ENCODE data around the gene HABP4. TPM values are rescaled to one million over a fixed set of nuclear protein-coding genes. Genes with fewer than 3 reads are reported as not detected.

HABP4 gene
- total and polyA plus RNA-seq, 12 donors = 20.8 to 30.4 (median 25.3) TPM

DNA sequence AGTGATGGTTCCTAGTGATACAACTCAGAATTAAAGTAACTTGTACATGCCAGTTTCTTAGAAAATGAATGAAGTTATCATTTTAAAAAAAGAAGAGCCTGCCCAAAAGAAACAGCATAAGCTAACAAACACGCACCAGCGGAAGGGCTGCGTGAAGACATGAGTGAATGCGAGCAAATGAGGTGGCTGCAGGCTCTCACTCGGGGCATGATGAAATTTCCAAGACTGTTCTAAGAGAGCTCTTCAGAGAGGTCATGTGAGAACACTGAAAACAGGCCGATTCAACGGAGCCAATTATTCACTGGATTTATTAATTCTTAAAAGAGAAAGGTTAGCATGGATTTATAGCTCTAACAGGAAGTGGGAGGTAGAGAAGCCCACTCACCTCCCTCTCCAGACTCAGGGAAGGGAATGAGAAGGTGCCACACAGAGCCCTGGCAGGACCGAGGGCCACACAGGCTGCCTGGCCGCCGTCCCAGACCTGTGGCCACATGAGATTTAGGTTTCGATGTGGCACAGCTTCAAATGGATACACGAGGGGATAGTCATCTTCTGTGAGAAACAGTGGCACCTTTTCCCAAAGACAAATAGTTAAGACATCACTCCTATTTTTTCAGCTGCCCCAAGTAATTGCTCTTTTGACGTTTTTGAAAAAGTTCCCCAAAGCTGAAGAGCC is 55.5 kb downstream of the HABP4 start:
- ATAC-seq (peak in 2 of 8 donors; percentile 31 to 65), DNase-seq (no peak)
- TF ChIP-seq, protein P1, sequence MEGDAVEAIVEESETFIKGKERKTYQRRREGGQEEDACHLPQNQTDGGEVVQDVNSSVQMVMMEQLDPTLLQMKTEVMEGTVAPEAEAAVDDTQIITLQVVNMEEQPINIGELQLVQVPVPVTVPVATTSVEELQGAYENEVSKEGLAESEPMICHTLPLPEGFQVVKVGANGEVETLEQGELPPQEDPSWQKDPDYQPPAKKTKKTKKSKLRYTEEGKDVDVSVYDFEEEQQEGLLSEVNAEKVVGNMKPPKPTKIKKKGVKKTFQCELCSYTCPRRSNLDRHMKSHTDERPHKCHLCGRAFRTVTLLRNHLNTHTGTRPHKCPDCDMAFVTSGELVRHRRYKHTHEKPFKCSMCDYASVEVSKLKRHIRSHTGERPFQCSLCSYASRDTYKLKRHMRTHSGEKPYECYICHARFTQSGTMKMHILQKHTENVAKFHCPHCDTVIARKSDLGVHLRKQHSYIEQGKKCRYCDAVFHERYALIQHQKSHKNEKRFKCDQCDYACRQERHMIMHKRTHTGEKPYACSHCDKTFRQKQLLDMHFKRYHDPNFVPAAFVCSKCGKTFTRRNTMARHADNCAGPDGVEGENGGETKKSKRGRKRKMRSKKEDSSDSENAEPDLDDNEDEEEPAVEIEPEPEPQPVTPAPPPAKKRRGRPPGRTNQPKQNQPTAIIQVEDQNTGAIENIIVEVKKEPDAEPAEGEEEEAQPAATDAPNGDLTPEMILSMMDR (IDR thresholded peaks at IDR 0.05) = no peak
- intact Hi-C loops (cut with DNase I) = loop anchor here in 1 of 10 donors (5.0 kb wide), 1 partner anchor 52 kb away; no protein-coding TSS in a partner anchor
- WGBS, 2 donors = 58 to 66% methylated on average over 13 of the region's 13 CpGs
- no peaks in the 10 kb centered on the region for H3K27me3 ChIP-seq
- H3K9me3 ChIP-seq = no peaks in the 10 kb centered on the region
- no peak overlapping the region for H3K27ac ChIP-seq
- H3K4me3 ChIP-seq = no peak overlapping the region
- peaks cover 0 to 22% (median 0%) of the 10 kb centered on the region in 9 donors for H3K36me3 ChIP-seq
- peaks cover 2 to 61% (median 19%) of the 10 kb centered on the region in 9 donors for H3K4me1 ChIP-seq

DNA sequence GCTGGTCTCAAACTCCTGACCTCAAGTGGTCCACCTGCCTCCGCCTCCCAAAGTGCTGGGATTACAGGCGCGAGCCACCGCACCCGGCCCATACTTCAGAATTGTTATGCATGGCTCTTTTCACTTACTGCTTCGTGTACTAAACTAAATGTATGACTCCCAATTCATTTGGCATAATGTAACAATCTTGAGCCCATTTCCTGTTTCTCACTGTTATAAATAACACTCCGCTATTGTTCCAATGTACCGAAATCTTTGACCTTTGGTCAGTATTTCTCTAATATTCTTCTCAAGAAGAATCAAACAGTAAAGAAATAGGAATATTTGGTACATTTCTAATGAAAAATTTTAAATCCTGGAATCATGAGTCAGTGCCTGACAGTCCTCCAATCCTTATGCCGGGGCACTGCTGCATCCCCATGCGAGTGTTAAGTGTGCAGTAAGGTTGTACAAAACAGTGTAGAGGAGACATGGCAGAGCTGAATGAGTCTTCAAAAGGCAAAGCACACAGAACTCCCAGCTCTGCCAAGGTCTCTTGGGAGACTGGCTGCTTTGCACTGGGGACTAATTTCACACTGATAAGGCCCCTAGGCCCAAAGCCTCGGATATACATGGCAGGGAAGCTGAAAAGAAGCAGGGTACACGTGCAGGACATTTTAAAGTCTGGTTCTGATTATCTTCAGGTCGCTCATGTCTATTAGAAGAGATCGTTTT is 58.4 kb downstream of the HABP4 start:
- peak in 7 of 8 donors; percentile 29 to 92 (median 72) for ATAC-seq
- peak overlapping the region in 9 of 10 donors; percentile 18 to 73 (median 62) for H3K27ac ChIP-seq

DNA sequence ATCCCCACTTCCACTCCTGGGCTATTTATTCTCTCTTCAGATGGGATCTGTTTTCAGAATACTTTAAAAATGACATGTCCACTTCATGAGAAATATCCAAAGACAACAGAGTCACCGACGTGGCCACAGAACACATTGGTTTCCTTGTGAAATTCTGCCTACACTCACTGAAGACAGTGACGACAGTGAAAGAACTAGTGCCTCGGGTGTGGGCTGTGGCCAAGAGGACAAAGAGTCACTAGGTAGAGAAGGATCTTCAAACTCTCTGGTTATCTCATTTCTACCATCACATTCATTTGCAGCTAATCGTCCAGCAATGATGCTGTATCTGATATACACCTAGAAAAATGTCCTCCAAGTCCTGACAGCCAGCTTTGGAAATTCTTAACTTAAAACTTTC is 59.1 kb downstream of the HABP4 start:
- Histone ChIP-seq H3K4me3 (no peak overlapping the region), H3K4me1 (peaks cover 2 to 44% (median 21%) of the 10 kb centered on the region in 9 donors), H3K27ac (peak overlapping the region in 9 of 10 donors; percentile 18 to 73 (median 62)), H3K27me3 (no peaks in the 10 kb centered on the region), H3K9me3 (no peaks in the 10 kb centered on the region), H3K36me3 (peaks cover 0 to 40% (median 4%) of the 10 kb centered on the region in 9 donors)
- no peak for DNase-seq
- ATAC-seq = peak in 1 of 8 donors; percentile 17
- intact Hi-C loops (cut with DNase I) = loop anchor here in 1 of 10 donors (5.0 kb wide), 1 partner anchor 48 kb away; no protein-coding TSS in a partner anchor
- 69 to 76% methylated on average over 5 of the region's 5 CpGs for WGBS, 2 donors
- TF ChIP-seq, protein P1 (IDR thresholded peaks at IDR 0.05) = no peak

More for the DNA sequence above, 58.4 kb downstream of the HABP4 start:
- intact Hi-C loops (cut with DNase I) = loop anchor here in 1 of 10 donors (5.0 kb wide), 1 partner anchor 49 kb away; no protein-coding TSS in a partner anchor
- DNase-seq = no peak
- H3K36me3 ChIP-seq = peaks cover 0 to 36% (median 3%) of the 10 kb centered on the region in 9 donors
- no peaks in the 10 kb centered on the region for H3K9me3 ChIP-seq
- TF ChIP-seq, protein P1 (IDR thresholded peaks at IDR 0.05) = no peak
- H3K4me1 ChIP-seq = peaks cover 2 to 38% (median 21%) of the 10 kb centered on the region in 9 donors
- H3K27me3 ChIP-seq = no peaks in the 10 kb centered on the region
- no peak overlapping the region for H3K4me3 ChIP-seq
- 58 to 65% methylated on average over 14 of the region's 14 CpGs for WGBS, 2 donors

DNA sequence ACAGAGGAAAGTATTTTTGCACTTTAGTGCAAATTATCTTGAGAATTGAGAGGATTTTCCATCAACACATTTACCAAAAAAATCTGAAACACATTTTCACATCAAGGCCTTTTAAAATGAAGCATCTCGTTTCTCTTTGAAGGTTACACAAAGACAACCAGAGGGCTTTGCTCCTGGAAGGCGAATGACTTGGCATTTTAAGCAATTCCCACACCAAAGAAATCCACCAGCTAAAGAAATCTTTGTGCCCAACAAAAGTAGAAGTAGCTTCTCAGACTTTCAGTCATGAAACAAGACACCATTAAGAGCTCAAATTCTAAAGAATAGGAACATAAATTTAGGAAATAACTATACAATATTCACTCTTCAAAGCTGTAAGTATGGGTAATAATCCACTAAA is 59.9 kb downstream of the HABP4 start:
- H3K9me3 ChIP-seq = no peaks in the 10 kb centered on the region
- peaks cover 0 to 41% (median 4%) of the 10 kb centered on the region in 9 donors for H3K36me3 ChIP-seq
- H3K4me1 ChIP-seq = peaks cover 2 to 45% (median 24%) of the 10 kb centered on the region in 9 donors
- H3K27me3 ChIP-seq = no peaks in the 10 kb centered on the region
- no peak overlapping the region for H3K4me3 ChIP-seq
- peak overlapping the region in 3 of 10 donors; percentile 7 to 73 (median 68) for H3K27ac ChIP-seq
- no peak for ATAC-seq
- TF ChIP-seq, protein P1 (IDR thresholded peaks at IDR 0.05) = no peak
- no peak for DNase-seq
- intact Hi-C loops (cut with DNase I) = loop anchor here in 1 of 10 donors (5.0 kb wide), 1 partner anchor 47 kb away; no protein-coding TSS in a partner anchor
- 76 to 87% methylated on average over 2 of the region's 2 CpGs for WGBS, 2 donors

Data from heart right ventricle (tissue), 16 donors.